HG02938 (cell line): ENCODE data around the gene TBC1D7.
A peak's percentile ranks its signal among the peaks of the same experiment; 100 is the strongest.
"Not testable (repeated sequence)": the region's sequence is repeated elsewhere in the genome, so short reads cannot be mapped to it uniquely, and the experiment has no call there.

Source experiments
- ATAC-seq: cut with Tn5 transposase; IDR thresholded peaks from one replicate; pipeline ENCODE4 v1.9.1; 2021; ENCODE audit warnings: mild to moderate bottlenecking, moderate library complexity; ENCODE audit not compliant: unreplicated experiment

The TBC1D7 gene

GRCh38 chr6:13326031-13326586 lies 2.2 kb downstream of the TBC1D7 start:
- not testable (repeated sequence) for ATAC-seq

- ATAC-seq, result no peak
Measured at GRCh38 chr6:13319891-13320564, 8.3 kb downstream of the TBC1D7 start.

GRCh38 chr6:13318821-13319220 lies 9.5 kb downstream of the TBC1D7 start:
- ATAC-seq, result no peak

DNA sequence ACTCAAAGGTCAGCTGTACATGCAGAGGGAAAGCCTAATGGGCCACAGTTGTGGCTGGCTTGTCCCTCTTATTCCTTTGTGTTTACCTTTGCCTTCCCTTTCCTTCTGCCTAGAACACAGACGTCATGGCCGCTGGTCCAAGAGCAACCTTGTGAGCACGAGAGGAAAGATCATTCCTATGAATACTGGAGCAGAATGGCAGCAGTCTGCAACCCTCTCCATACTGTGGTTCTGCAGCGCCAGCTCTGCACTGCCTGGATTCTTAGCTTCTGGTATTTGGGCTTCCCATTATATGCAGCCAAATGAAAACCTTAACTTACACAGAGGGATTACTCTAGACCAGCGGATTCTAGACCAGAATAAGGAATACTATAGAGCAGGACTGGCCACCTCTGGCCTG lies 12.4 kb downstream of the TBC1D7 start:
- no peak for ATAC-seq

- ATAC-seq, result no peak
Measured at GRCh38 chr6:13314806-13315205, 13.5 kb downstream of the TBC1D7 start.

- no peak for ATAC-seq
Measured at GRCh38 chr6:13311155-13311554, 17.2 kb downstream of the TBC1D7 start.

- ATAC-seq, result no peak
Measured at GRCh38 chr6:13308332-13308731, 20.0 kb downstream of the TBC1D7 start.

DNA sequence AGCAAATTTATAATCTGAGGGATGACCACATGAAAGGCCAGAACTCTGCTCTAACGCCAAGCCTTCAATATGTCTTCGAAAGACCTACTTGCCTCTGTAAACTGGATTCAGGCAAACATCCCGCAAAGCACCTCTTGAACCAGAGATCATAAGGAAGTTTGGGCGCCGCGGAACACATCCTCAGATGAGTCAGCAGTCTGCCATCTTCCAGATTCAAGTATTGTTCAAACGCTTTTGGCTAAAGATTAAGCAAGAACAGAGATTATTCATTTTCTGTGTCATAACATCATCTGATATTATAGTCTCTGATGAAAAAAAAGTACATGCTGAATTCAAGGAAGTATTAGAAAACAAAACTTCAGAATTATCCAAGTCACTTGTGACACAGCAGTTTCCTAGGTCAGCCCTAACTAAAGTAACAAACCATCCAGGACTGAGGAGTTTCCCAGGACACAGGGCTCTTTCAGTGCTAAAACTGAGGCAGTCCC lies 20.8 kb downstream of the TBC1D7 start:
- ATAC-seq, result no peak

- no peak for ATAC-seq
Measured at GRCh38 chr6:13305791-13306190, 22.5 kb downstream of the TBC1D7 start.

- no peak for ATAC-seq
Measured at GRCh38 chr6:13305288-13305687, 23.0 kb downstream of the TBC1D7 start.

DNA sequence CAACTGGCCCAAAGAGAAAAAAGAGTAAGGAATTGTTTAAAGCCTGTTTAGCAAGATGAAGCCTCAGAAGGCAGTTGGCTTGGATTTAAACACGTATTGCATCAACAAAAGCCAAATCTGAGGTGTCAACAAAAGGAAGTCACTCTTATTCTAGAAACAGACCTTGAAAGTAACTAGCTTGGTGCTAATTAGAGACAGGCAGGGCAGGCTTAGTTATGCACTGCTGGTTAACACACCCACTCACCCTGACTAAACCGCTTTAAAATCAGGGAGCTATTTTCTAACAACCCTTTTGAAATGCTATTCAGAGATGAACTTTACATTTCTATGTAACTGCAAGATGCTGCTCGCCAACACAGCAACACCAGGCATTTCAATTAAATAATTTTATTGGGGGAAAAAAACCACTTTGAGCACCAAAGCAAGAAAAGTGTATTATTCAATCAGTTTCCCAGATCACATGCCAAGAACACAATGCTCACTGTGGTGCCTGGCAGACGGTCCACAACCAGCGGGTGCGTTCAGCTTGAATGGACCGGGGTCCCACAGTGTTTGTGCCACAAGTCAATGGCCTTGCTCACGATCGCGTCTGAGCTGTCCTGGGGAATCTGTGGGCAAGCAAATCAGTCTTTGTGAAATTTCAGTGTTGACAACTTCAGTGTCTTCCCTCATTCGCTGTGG lies 23.6 kb downstream of the TBC1D7 start:
- peak; percentile 32 for ATAC-seq

DNA sequence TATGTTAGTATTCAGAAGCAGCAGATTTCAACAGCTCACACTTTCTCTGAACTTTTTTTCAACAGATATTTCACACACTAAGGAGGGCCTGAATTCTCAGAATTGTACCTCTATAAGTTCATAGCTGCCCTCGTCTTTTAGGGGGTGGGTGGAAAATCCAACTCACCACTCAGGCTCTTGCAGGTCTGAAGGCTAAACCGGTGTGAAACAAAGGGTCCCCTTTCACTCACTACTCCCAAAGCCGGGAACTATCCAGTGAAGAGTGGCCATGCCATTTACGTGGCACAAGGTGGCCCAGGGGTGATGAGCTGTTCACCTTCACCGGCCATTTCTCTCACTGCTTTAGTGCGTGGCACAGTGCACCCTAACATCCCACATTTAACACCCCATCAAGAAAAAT lies 24.2 kb downstream of the TBC1D7 start:
- ATAC-seq, result no peak

GRCh38 chr6:13303668-13304017 lies 24.7 kb downstream of the TBC1D7 start:
- peak; percentile 55 for ATAC-seq

DNA sequence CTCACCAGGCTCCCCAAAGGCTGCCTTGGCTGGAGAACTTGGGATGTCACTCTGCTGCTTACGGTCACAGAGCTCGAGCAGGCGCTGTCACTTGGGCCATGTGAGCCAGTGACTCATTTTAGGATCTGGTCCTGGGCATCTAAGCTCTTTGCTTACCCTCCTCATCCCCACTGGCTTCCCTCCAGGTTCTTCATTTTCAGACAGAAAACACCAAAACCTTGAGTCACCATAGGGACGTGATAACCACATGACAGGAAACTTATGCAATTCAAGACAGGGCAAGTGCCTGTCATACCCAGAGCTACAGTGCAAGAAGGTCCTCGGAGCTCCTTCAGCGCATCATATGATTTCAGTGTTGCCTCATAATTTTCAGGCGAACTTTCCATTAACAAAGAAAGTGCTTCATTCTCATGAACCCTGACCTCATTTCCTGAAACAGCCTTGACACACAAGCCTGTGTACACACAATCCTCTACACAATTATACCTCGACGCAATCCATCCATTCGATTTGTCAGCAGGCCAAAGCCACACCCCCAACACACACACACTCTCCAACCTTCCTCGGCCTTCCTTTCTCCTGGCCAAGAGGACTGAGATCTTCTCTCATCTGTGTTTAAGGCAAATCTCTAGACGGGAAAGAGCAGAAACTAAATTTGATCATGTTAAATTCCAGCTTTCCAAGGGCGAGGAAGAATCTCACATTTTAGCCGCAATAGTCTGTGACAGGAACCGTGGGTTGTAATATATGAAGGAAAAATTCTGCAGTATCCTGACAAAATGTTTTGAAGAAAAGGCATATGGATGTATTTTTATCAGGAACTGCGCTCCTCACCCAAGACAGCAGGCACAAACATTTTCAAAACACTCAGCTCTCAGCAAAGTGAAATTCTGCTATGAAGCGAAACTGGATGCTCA lies 25.3 kb downstream of the TBC1D7 start:
- ATAC-seq, result peak; percentile 74

GRCh38 chr6:13302291-13302690 lies 26.0 kb downstream of the TBC1D7 start:
- ATAC-seq, result no peak

DNA sequence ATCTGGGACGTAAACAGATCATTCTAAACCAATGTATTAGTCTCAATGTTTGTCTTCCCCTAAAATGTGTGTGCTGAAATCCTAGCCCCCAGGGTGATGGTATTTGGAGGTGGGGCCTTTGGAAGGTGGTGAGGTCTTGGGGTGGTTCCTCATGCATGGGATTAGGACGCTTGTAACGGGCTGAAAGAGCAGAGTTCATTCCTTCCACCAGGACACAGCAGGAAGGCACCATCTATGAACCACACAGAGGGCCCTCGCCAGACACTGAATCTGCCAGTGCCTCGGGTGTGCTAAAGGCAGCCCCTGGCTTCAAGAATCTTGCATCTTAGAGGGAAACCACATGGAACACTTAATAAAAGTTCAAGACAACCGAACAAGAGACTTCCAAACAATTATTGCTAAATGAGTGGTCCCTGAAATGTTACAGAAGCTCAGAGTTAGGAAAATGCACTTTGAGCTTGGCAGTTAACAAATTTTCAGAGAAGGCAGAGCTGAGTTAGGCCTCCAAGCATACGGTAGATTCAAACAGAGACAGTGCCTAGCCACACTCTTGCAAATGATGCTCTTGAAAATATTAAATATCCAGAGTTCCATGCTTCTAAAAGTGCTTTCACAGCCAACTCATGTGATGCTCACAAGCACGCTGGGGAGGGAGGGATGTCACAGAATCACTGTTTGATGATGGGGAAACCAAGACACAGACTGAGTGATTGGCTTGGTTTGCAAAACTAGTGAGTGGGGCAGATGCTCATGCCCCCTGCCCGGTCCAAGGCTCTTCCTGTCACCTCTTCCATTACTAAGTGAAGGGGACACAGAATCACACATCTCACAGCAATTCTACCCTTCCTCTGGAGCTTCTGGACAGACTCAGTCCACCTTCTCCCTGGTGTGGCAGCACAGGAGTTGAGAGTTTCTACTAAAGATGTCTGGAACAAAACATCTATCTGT lies 27.4 kb downstream of the TBC1D7 start:
- ATAC-seq, result no peak

GRCh38 chr6:13299918-13300317 lies 28.4 kb downstream of the TBC1D7 start:
- ATAC-seq, result no peak

- ATAC-seq, result no peak
Measured at GRCh38 chr6:13299403-13299821, 28.9 kb downstream of the TBC1D7 start.

DNA sequence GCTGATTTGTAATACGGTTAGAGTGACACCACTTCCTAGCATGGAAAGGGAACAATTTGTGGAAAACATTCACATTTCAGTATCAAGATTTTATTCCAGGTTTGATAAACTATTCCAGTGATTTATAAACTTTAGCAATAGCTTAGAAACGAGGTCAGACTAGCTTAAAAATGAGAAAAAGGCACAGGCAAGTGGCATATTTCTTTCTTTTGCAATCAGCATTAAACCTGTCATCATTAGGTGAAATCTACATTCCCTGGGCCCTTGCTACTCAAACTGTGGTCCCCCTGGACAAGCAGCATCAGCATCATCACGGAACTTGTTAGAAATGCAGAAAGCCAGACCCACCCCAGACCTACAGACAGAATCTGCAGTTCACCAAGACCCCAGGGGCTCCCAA lies 29.9 kb downstream of the TBC1D7 start:
- ATAC-seq, result no peak

DNA sequence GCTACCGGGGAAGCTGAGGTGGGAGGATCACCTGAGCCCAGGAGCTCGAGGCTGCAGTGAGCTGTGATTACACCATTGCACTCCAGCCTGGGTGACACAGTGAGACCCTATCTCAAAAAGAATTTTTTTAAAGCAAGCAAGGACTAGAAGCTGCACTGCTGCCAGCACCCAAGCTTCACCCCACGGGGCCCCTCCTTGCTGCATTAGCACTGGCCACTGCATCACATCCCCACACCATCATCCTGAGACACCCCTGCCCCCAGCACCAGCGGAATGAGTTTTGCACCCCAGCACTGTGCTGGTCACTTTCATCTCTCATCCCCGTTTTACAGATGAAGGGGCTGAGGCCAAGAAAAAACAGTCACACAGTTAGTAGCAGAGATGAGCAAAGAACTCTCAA lies 30.9 kb downstream of the TBC1D7 start:
- no peak for ATAC-seq
